ENCODE results near the gene BRSK1. TPM values are rescaled to one million over a fixed set of nuclear protein-coding genes. Genes with fewer than 3 reads are reported as not detected.

The BRSK1 gene
- 1 to 10 TPM in 3 of 4 donors, under 1 TPM in 1; 0.22 to 3.5 (median 2.7) TPM for polyA plus RNA-seq
- long read RNA-seq, donor 1, partial matches to known transcripts, result 48 of 64 reads
- long read RNA-seq, donor 1, other reads (novel, unspliced or antisense), result 16 of 64 reads
- long read RNA-seq, donor 2, partial matches to known transcripts, result 6 of 20 reads
- long read RNA-seq, donor 2, other reads (novel, unspliced or antisense), result 14 of 20 reads
- long read RNA-seq, donor 3, partial matches to known transcripts, result 212 of 220 reads
- long read RNA-seq, donor 3, other reads (novel, unspliced or antisense), result 7 of 220 reads
- long read RNA-seq, donor 4, result 0 reads
- long read RNA-seq, donor 5, partial matches to known transcripts, result 31 of 31 reads
- long read RNA-seq, donor 5, other reads (novel, unspliced or antisense), result 0 of 31 reads
- long read RNA-seq, donor 6, partial matches to known transcripts, result 251 of 266 reads
- long read RNA-seq, donor 6, other reads (novel, unspliced or antisense), result 15 of 266 reads
- long read RNA-seq, donor 7, partial matches to known transcripts, result 0 of 2 reads
- long read RNA-seq, donor 7, other reads (novel, unspliced or antisense), result 0 of 2 reads
- long read RNA-seq, donor 8, result 0 reads
- long read RNA-seq, donor 9, result 0 reads
- long read RNA-seq, donor 10, result 0 reads

DNA sequence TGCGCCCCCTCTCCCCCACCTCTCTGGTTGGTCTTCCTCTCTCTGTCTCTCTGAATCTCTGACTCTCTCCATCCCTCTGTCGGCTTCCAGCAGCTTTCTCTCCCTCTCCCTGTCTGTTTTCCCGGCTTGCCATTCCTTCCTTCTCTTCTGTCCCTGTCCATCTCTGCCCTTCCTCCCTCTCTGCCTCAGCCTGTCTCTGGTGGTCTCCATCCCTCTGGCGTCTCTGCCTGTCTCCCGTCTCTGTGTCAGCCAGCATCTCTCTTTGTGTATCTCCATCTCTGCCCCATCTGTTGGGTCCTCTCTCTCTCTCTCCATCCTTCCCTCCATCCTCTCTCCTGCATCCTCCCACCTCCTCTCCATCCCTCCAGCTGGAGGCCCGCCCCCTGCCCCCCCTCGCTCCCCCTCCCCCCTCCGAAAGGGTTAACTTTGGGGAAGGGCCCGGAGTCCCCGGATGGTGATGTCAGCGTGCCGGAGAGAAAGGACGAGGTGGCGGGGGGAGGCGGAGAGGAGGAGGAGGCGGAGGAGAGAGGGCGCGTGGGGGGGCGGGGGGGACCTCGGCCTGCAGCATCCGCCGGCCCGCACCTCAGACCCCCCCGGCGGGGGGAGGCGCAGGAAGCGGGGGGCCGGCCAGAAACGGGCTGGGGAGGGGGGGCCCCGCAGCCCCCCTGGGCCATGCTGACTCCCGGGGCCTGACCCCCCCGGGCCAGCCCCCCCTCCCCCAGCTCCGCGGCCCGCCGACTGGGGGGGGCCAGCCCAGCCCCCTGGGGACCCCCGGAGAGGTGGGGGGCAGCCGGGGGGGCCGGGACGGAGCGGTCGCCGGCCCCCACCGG, at the start of gene BRSK1:
BRSK1 (plus strand) TSS at position 450 of the 830 bp plus-strand sequence. CDS start 446 bp downstream, outside the sequence.
- Histone ChIP-seq H3K4me3 (ENCODE audit: low read depth in 1 of 3, low read length in 3 of 3) (peak within 1 kb of the TSS; percentile 8 to 23 (median 8)), H3K27ac (ENCODE audit: low read depth in 1 of 3, low read length in 2 of 3) (no peak within 1 kb of the TSS), H3K27me3 (ENCODE audit: control insufficient read depth in 3 of 3, insufficient read depth in 3 of 3, low read length in 3 of 3) (peaks cover 0 to 3% (median 0%) of the 10 kb centered on the region in 3 donors), H3K9me3 (ENCODE audit: control insufficient read depth in 2 of 2, insufficient read depth in 1 of 2, low read depth in 1 of 2, low read length in 1 of 2) (no peaks in the 10 kb centered on the region), H3K4me1 (ENCODE audit: control insufficient read depth in 3 of 3, insufficient read depth in 2 of 3, low read depth in 1 of 3, low read length in 2 of 3) (peaks cover 0 to 23% (median 0%) of the 10 kb centered on the region in 3 donors), H3K36me3 (ENCODE audit: control insufficient read depth in 3 of 3, insufficient read depth in 2 of 3, low read depth in 1 of 3, low read length in 3 of 3) (peaks cover 0 to 9% (median 0%) of the 10 kb centered on the region in 3 donors)
- FAIRE-seq (no peak), DNase-seq (peak in 1 of 2 donors; percentile 44)
- WGBS, 3 donors, result 6 to 21% (median 14%) methylated on average over 12 to 38 of the region's 44 CpGs

DNA sequence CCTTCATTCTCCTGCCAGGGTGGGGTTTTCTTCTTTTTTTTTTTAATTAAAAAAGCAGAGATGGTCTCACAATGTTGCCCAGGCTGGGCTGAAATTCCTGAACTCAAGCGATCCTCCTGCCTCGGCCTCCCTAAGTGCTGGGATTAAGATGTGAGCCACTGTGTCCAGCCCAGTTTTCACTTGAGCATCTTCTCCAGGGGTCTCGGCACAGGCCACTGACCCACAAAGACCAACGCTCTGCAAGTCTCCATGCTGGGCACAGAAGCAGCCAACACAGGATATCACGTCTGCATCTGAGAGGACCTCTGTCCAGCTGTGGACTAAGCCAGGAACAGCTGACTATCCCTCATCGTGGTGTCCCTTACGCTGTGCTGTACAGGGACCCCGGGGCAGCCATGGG, 45.8 kb upstream of the BRSK1 start:
- Histone ChIP-seq H3K4me1 (ENCODE audit: control insufficient read depth in 3 of 3, insufficient read depth in 2 of 3, low read depth in 1 of 3, low read length in 2 of 3) (no peaks in the 10 kb centered on the region), H3K27me3 (ENCODE audit: control insufficient read depth in 3 of 3, insufficient read depth in 3 of 3, low read length in 3 of 3) (no peaks in the 10 kb centered on the region), H3K36me3 (ENCODE audit: control insufficient read depth in 3 of 3, insufficient read depth in 2 of 3, low read depth in 1 of 3, low read length in 3 of 3) (peaks cover 21 to 73% (median 65%) of the 10 kb centered on the region in 3 donors), H3K27ac (ENCODE audit: low read depth in 1 of 3, low read length in 2 of 3) (no peak overlapping the region), H3K9me3 (ENCODE audit: control insufficient read depth in 2 of 2, insufficient read depth in 1 of 2, low read depth in 1 of 2, low read length in 1 of 2) (no peaks in the 10 kb centered on the region), H3K4me3 (ENCODE audit: low read depth in 1 of 3, low read length in 3 of 3) (no peak overlapping the region)
- DNase-seq (no peak), FAIRE-seq (no peak)
- 93 to 97% (median 94%) methylated on average over 8 of the region's 8 CpGs for WGBS, 3 donors

DNA sequence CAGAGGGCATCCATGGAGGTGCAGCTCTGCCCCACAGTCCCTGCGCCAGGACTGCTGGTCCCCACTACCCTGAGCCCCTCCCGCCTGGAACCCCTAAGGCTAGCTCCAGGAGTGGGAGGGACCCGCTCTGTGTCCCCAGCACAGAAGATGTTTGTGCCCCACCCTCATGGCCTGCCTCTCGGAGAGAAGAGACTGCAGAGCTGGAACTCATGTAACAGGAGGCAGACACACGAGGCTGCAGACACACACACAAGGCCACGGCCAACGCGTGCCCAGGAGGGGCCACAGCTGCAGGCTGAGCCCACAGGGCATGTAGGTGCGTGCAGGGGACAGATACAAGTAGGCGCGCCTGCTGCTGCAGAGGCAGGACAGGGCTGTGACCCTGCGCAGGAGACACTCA, 44.8 kb upstream of the BRSK1 start:
- WGBS, 3 donors, result 93 to 96% (median 95%) methylated on average over 12 of the region's 12 CpGs

DNA sequence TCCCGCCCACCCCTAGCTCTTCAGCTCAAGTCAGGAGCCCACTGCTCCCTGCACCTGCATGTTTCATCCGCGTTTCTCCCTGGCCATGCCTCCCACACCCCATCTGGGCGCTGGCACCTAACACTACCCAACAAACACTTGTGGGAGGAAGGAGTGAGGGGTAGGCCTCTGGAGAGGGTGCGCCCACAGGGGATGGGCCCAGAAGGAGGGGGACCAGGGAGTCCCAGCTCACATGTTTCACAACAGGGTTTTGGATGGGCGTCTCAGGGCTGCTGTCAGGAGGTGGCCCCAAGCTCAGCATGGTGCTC, 43.1 kb upstream of the BRSK1 start:
- Histone ChIP-seq H3K27me3 (ENCODE audit: control insufficient read depth in 3 of 3, insufficient read depth in 3 of 3, low read length in 3 of 3) (no peaks in the 10 kb centered on the region), H3K4me1 (ENCODE audit: control insufficient read depth in 3 of 3, insufficient read depth in 2 of 3, low read depth in 1 of 3, low read length in 2 of 3) (no peaks in the 10 kb centered on the region), H3K36me3 (ENCODE audit: control insufficient read depth in 3 of 3, insufficient read depth in 2 of 3, low read depth in 1 of 3, low read length in 3 of 3) (peaks cover 27 to 94% (median 67%) of the 10 kb centered on the region in 3 donors), H3K4me3 (ENCODE audit: low read depth in 1 of 3, low read length in 3 of 3) (no peak overlapping the region), H3K9me3 (ENCODE audit: control insufficient read depth in 2 of 2, insufficient read depth in 1 of 2, low read depth in 1 of 2, low read length in 1 of 2) (no peaks in the 10 kb centered on the region), H3K27ac (ENCODE audit: low read depth in 1 of 3, low read length in 2 of 3) (no peak overlapping the region)
- FAIRE-seq (no peak), DNase-seq (no peak)
- WGBS, 3 donors, result 85 to 96% (median 92%) methylated on average over 6 of the region's 6 CpGs

More for the DNA sequence above, 44.8 kb upstream of the BRSK1 start:
- peaks cover 23 to 83% (median 66%) of the 10 kb centered on the region in 3 donors for H3K36me3 ChIP-seq (ENCODE audit: control insufficient read depth in 3 of 3, insufficient read depth in 2 of 3, low read depth in 1 of 3, low read length in 3 of 3)
- H3K27me3 ChIP-seq (ENCODE audit: control insufficient read depth in 3 of 3, insufficient read depth in 3 of 3, low read length in 3 of 3), result no peaks in the 10 kb centered on the region
- no peak for DNase-seq
- no peak overlapping the region for H3K27ac ChIP-seq (ENCODE audit: low read depth in 1 of 3, low read length in 2 of 3)
- H3K4me1 ChIP-seq (ENCODE audit: control insufficient read depth in 3 of 3, insufficient read depth in 2 of 3, low read depth in 1 of 3, low read length in 2 of 3), result no peaks in the 10 kb centered on the region
- no peaks in the 10 kb centered on the region for H3K9me3 ChIP-seq (ENCODE audit: control insufficient read depth in 2 of 2, insufficient read depth in 1 of 2, low read depth in 1 of 2, low read length in 1 of 2)
- H3K4me3 ChIP-seq (ENCODE audit: low read depth in 1 of 3, low read length in 3 of 3), result no peak overlapping the region
- no peak for FAIRE-seq

DNA sequence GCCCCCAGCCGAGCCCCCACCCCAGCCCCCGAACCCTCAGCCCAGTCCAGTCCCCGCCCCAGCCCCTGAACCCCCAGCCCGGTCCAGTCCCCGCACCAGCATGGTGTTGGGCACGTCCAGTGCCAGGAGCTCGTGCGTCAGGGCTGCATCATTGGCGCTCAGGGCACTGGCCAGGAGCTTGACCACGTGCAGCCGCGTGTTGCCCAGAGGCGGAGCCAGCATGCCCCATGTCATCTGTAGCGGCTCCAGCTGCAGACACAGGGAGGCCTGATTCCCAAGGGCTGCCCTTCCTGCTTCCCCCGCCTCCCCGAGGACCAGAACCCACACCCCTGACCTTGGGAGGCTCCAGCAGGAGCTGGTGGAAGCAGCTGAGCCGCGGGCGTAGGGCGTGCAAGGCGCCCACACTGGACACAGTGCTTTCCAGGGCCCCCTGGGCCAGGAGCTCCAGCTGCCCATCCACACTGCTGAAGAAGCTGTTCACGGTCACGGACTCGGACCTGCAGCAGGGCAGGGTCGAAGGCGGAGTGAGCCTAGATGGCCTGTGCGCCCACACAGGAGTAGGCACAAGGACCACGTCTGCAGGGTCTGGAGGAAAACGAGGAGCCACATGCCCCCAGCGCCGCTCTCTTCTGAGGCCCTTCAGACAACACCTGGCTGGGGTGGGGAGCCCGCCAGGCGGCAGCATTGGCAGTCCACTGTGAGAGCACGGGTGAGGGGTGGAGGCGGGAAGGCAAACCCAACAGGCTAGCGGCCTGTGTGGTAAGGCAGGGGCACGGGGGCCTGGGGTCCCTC, 42.5 kb upstream of the BRSK1 start:
- peaks cover 27 to 94% (median 65%) of the 10 kb centered on the region in 3 donors for H3K36me3 ChIP-seq (ENCODE audit: control insufficient read depth in 3 of 3, insufficient read depth in 2 of 3, low read depth in 1 of 3, low read length in 3 of 3)
- H3K27ac ChIP-seq (ENCODE audit: low read depth in 1 of 3, low read length in 2 of 3), result no peak overlapping the region
- no peaks in the 10 kb centered on the region for H3K27me3 ChIP-seq (ENCODE audit: control insufficient read depth in 3 of 3, insufficient read depth in 3 of 3, low read length in 3 of 3)
- FAIRE-seq (no peak), DNase-seq (no peak)
- no peak overlapping the region for H3K4me3 ChIP-seq (ENCODE audit: low read depth in 1 of 3, low read length in 3 of 3)
- no peaks in the 10 kb centered on the region for H3K4me1 ChIP-seq (ENCODE audit: control insufficient read depth in 3 of 3, insufficient read depth in 2 of 3, low read depth in 1 of 3, low read length in 2 of 3)
- no peaks in the 10 kb centered on the region for H3K9me3 ChIP-seq (ENCODE audit: control insufficient read depth in 2 of 2, insufficient read depth in 1 of 2, low read depth in 1 of 2, low read length in 1 of 2)
- WGBS, 3 donors, result 94 to 95% (median 94%) methylated on average over 32 to 37 of the region's 37 CpGs

DNA sequence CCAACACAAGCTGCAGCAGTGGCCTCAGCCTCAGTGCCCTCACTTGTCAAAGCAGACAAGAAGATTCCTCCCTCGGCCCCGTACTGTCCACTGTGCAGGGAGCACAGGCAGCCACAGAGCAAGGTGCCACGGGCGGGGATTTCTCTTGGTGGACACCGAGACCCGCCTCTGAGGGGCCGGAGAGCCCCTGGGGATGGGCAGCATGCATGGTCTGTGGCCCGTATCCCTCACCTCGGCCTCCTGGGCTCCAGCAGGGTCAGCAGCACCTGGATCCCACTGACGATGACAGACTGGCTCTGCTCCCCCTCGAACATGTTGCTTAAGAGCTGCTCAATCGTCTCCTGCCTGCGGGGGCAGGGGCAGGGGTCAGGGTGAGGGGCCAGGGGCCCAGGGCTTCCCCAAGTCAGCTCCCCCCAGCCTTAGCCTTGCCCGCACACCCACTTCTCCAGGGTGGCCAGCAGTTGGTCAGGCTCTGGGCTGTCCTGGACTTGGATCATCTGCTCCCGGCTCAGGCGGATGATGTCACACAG, 41.8 kb upstream of the BRSK1 start:
- FAIRE-seq, result no peak
- H3K4me3 ChIP-seq (ENCODE audit: low read depth in 1 of 3, low read length in 3 of 3), result no peak overlapping the region
- no peaks in the 10 kb centered on the region for H3K27me3 ChIP-seq (ENCODE audit: control insufficient read depth in 3 of 3, insufficient read depth in 3 of 3, low read length in 3 of 3)
- no peak for DNase-seq
- WGBS, 3 donors, result 92 to 95% (median 94%) methylated on average over 16 of the region's 16 CpGs
- no peaks in the 10 kb centered on the region for H3K4me1 ChIP-seq (ENCODE audit: control insufficient read depth in 3 of 3, insufficient read depth in 2 of 3, low read depth in 1 of 3, low read length in 2 of 3)
- no peaks in the 10 kb centered on the region for H3K9me3 ChIP-seq (ENCODE audit: control insufficient read depth in 2 of 2, insufficient read depth in 1 of 2, low read depth in 1 of 2, low read length in 1 of 2)
- H3K36me3 ChIP-seq (ENCODE audit: control insufficient read depth in 3 of 3, insufficient read depth in 2 of 3, low read depth in 1 of 3, low read length in 3 of 3), result peaks cover 27 to 94% (median 62%) of the 10 kb centered on the region in 3 donors
- no peak overlapping the region for H3K27ac ChIP-seq (ENCODE audit: low read depth in 1 of 3, low read length in 2 of 3)

DNA sequence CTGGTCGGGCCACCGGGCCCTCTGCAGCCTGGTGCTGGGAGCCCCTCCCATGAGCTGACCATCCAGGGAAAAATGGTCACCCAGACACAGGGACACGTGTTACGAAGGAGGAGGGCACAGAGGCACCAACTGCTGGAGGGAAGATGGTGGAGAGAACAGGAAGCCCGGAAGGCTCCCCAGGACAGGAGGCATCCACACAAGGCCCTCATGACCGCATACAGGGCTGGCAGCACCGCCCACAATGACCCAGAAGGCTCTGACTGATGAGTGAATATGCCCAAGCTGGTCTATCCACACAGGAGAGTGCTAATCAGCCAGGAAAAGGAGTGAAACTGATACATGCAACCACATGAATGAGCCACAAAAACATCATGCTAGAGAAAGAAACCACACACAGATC, 41.3 kb upstream of the BRSK1 start:
- no peak for FAIRE-seq

More for the DNA sequence above, 41.3 kb upstream of the BRSK1 start:
- Histone ChIP-seq H3K4me3 (ENCODE audit: low read depth in 1 of 3, low read length in 3 of 3) (no peak overlapping the region), H3K4me1 (ENCODE audit: control insufficient read depth in 3 of 3, insufficient read depth in 2 of 3, low read depth in 1 of 3, low read length in 2 of 3) (peaks cover 0 to 3% (median 0%) of the 10 kb centered on the region in 3 donors), H3K27ac (ENCODE audit: low read depth in 1 of 3, low read length in 2 of 3) (no peak overlapping the region), H3K9me3 (ENCODE audit: control insufficient read depth in 2 of 2, insufficient read depth in 1 of 2, low read depth in 1 of 2, low read length in 1 of 2) (no peaks in the 10 kb centered on the region), H3K36me3 (ENCODE audit: control insufficient read depth in 3 of 3, insufficient read depth in 2 of 3, low read depth in 1 of 3, low read length in 3 of 3) (peaks cover 26 to 94% (median 57%) of the 10 kb centered on the region in 3 donors), H3K27me3 (ENCODE audit: control insufficient read depth in 3 of 3, insufficient read depth in 3 of 3, low read length in 3 of 3) (no peaks in the 10 kb centered on the region)
- 85 to 91% (median 86%) methylated on average over 7 of the region's 7 CpGs for WGBS, 3 donors
- no peak for DNase-seq
